OCI-M2 (cell line): ENCODE data around the gene STOX2.

Experiments
- DNase-seq: peaks from one replicate; lab custom pipeline; 2025; ENCODE audit not compliant: unreplicated experiment; lab: John Stamatoyannopoulos, UW

Gene STOX2

GRCh38 chr4:183985786-183986185 is 80.7 kb downstream of the STOX2 start:
- no peak for DNase-seq

GRCh38 chr4:183986291-183986970 is 81.3 kb downstream of the STOX2 start:
- no peak for DNase-seq

- DNase-seq = no peak
Measured at GRCh38 chr4:183986971-183987946, 82.2 kb downstream of the STOX2 start.

- DNase-seq = no peak
Measured at GRCh38 chr4:183987987-183988392, 82.9 kb downstream of the STOX2 start.

- DNase-seq = no peak
Measured at GRCh38 chr4:183988874-183989273, 83.8 kb downstream of the STOX2 start.

GRCh38 chr4:183989461-183989860 is 84.4 kb downstream of the STOX2 start:
- DNase-seq = no peak

GRCh38 chr4:183989931-183990330 is 84.8 kb downstream of the STOX2 start:
- no peak for DNase-seq

- DNase-seq = no peak
Measured at GRCh38 chr4:183993676-183994075, 88.6 kb downstream of the STOX2 start.

- no peak for DNase-seq
Measured at GRCh38 chr4:183995570-183995969, 90.5 kb downstream of the STOX2 start.

- DNase-seq = no peak
Measured at GRCh38 chr4:183996868-183997267, 91.8 kb downstream of the STOX2 start.

- no peak for DNase-seq
Measured at GRCh38 chr4:183999435-183999834, 94.3 kb downstream of the STOX2 start.

- no peak for DNase-seq
Measured at GRCh38 chr4:184000457-184001396, 95.6 kb downstream of the STOX2 start.

- DNase-seq = no peak
Measured at GRCh38 chr4:184003433-184003832, 98.3 kb downstream of the STOX2 start.

- no peak for DNase-seq
Measured at GRCh38 chr4:184007891-184008290, 102.8 kb downstream of the STOX2 start.

GRCh38 chr4:184010696-184011095 is 105.6 kb downstream of the STOX2 start:
- DNase-seq = no peak

GRCh38 chr4:184011826-184012380 is 106.8 kb downstream of the STOX2 start:
- DNase-seq = no peak

GRCh38 chr4:184012937-184013336 is 107.8 kb downstream of the STOX2 start:
- no peak for DNase-seq

GRCh38 chr4:184014301-184014700 is 109.2 kb downstream of the STOX2 start:
- DNase-seq = no peak

- no peak for DNase-seq
Measured at GRCh38 chr4:184016759-184017668, 111.9 kb downstream of the STOX2 start.

- no peak for DNase-seq
Measured at GRCh38 chr4:184019076-184019475, 114.0 kb downstream of the STOX2 start.
